GM12878 (cell line): Measurements from ENCODE around the gene SLC35F6.
A peak's percentile ranks its signal among the peaks of the same experiment; 100 is the strongest.

Experiments used
- ASH2L ChIP-seq: fragments of 300-600, 200-600 bp; sonication (generic); IDR thresholded peaks from 2 replicates; pipeline ENCODE4 v1.6.1; 2017; ENCODE audit warnings: low read depth, mild to moderate bottlenecking, borderline replicate concordance
- CHD2 ChIP-seq: IDR thresholded peaks from 2 replicates; pipeline ENCODE4 v1.6.1; 2011; ENCODE audit warnings: low read depth, low read length, improper control_type of control experiment, borderline replicate concordance
- EGR1 ChIP-seq, 2 experiments: IDR thresholded peaks; 1 replicate in 1 of 2; 2 replicates in 1 of 2; pipeline ENCODE4 v1.6.1; 2011 to 2012; ENCODE audit warnings: low read depth in 2 of 2, low read length in 2 of 2, borderline replicate concordance in 1 of 2, mild to moderate bottlenecking in 1 of 2, moderate library complexity in 1 of 2
- EP300 ChIP-seq, 2 experiments: fragments of 150-350 bp in 1 of 2; IDR thresholded peaks; 2 replicates each; pipeline ENCODE4 v1.6.1; 2011 to 2012; ENCODE audit warnings: low read depth in 2 of 2, low read length in 2 of 2, borderline replicate concordance in 1 of 2, improper control_type of control experiment in 1 of 2, inconsistent platforms in 1 of 2; ENCODE audit not compliant: control insufficient read depth in 1 of 2
- POLR2AphosphoS5 ChIP-seq: IDR thresholded peaks from 2 replicates; pipeline ENCODE4 v1.6.1; 2011; ENCODE audit warnings: mild to moderate bottlenecking, low read length, inconsistent platforms
- RCOR1 ChIP-seq: conservative IDR thresholded peaks from 2 replicates; pipeline ENCODE4 v1.6.1; 2012; ENCODE audit warnings: low read depth, low read length, improper control_type of control experiment
- SIN3A ChIP-seq: IDR thresholded peaks from 2 replicates; pipeline ENCODE4 v1.6.1; 2012; ENCODE audit warnings: low read depth, low read length, improper control_type of control experiment
- TCF12 ChIP-seq: IDR thresholded peaks from 2 replicates; pipeline ENCODE4 v1.6.1; 2011; ENCODE audit warnings: low read depth, mild to moderate bottlenecking, low read length
- TCF7 ChIP-seq: IDR thresholded peaks from 2 replicates; pipeline ENCODE4 v1.6.1; 2014; ENCODE audit warnings: antibody characterized with exemption, borderline replicate concordance
- TF ChIP-seq, protein P1 (sequence below): fragments of 450-650 bp; IDR thresholded peaks from 2 replicates; pipeline ENCODE4 v1.6.1; 2016; ENCODE audit warnings: mild to moderate bottlenecking, moderate library complexity, borderline replicate concordance
- TF ChIP-seq, protein P2 (sequence below), 3 experiments: IDR thresholded peaks in 2 of 3; conservative IDR thresholded peaks in 1 of 3; 2 replicates each; pipeline ENCODE4 v1.5.1; 2011; ENCODE audit warnings: low read depth in 3 of 3, low read length in 3 of 3, mild to moderate bottlenecking in 3 of 3, control low read depth in 2 of 3, moderate library complexity in 2 of 3, inconsistent platforms in 1 of 3, mixed read lengths in 1 of 3; ENCODE audit not compliant: control insufficient read depth in 2 of 3, insufficient read depth in 1 of 3; ENCODE audit errors: extremely low read depth in 1 of 3
- TF ChIP-seq, protein P3 (sequence below): IDR thresholded peaks from 2 replicates; pipeline ENCODE4 v1.6.1; 2011; ENCODE audit warnings: low read depth, low read length, improper control_type of control experiment, borderline replicate concordance
- TF ChIP-seq, protein P4 (sequence below): fragments of 450-650 bp; IDR thresholded peaks from 2 replicates; pipeline ENCODE4 v1.6.1; 2014; ENCODE audit warnings: mild to moderate bottlenecking

DNA sequence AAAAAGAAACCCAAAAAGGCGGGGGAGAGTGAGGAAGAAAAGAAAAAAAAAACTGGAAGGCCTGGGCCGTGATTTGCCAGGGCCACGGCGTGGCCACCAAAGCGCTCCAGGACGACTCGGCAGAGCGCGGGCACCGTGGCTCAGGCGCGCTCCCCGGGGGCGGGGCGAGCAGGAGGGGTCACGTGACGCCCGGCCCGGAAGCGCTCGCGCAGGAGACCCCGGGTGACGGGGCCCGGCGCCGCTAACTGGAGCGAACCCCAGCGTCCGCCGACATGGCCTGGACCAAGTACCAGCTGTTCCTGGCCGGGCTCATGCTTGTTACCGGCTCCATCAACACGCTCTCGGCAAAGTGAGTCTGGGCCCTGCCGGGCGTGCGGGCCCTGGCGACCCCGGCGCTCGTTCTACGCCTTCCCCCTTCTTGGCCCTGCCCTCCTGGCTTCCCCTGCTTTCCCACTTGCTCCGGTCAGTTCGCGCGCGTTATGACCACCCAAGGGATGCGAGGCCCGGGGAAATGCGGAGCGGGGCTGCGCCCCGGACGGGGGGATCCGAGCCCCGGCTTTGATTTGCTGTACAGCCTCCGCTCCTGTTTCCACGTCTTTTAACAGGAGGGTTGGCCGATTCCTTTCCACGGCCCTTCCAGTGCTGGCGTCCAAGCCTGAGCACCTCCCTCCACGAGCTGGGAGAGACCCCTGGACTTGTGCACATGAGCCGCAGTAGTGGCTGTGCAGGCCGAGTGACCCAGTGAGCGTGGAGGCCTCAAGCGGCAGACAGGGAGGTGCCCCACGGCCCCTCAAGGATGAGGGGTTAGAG is at the start of gene SLC35F6:
- peak in 1 of 2 experiments; percentile 50; a peak in 1 of 3 replicates for TF ChIP-seq EGR1 (IDR thresholded peaks at IDR 0.05; ENCODE audit: borderline replicate concordance in 1 of 2, low read depth in 2 of 2, low read length in 2 of 2)
- no peak for TF ChIP-seq TCF7
- TF ChIP-seq, protein P1, sequence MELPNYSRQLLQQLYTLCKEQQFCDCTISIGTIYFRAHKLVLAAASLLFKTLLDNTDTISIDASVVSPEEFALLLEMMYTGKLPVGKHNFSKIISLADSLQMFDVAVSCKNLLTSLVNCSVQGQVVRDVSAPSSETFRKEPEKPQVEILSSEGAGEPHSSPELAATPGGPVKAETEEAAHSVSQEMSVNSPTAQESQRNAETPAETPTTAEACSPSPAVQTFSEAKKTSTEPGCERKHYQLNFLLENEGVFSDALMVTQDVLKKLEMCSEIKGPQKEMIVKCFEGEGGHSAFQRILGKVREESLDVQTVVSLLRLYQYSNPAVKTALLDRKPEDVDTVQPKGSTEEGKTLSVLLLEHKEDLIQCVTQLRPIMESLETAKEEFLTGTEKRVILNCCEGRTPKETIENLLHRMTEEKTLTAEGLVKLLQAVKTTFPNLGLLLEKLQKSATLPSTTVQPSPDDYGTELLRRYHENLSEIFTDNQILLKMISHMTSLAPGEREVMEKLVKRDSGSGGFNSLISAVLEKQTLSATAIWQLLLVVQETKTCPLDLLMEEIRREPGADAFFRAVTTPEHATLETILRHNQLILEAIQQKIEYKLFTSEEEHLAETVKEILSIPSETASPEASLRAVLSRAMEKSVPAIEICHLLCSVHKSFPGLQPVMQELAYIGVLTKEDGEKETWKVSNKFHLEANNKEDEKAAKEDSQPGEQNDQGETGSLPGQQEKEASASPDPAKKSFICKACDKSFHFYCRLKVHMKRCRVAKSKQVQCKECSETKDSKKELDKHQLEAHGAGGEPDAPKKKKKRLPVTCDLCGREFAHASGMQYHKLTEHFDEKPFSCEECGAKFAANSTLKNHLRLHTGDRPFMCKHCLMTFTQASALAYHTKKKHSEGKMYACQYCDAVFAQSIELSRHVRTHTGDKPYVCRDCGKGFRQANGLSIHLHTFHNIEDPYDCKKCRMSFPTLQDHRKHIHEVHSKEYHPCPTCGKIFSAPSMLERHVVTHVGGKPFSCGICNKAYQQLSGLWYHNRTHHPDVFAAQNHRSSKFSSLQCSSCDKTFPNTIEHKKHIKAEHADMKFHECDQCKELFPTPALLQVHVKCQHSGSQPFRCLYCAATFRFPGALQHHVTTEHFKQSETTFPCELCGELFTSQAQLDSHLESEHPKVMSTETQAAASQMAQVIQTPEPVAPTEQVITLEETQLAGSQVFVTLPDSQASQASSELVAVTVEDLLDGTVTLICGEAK, result no peak
- no peak for TF ChIP-seq SIN3A
- 0 out of 4 replicates have a peak, but pooled peaks of 1 of the 2 experiments have one; percentile 19 for TF ChIP-seq EP300 (IDR thresholded peaks at IDR 0.05; ENCODE audit: borderline replicate concordance in 1 of 2, control insufficient read depth in 1 of 2, low read depth in 2 of 2, low read length in 2 of 2)
- TF ChIP-seq ASH2L, result no peak
- TF ChIP-seq TCF12, result no peak
- TF ChIP-seq, protein P2, sequence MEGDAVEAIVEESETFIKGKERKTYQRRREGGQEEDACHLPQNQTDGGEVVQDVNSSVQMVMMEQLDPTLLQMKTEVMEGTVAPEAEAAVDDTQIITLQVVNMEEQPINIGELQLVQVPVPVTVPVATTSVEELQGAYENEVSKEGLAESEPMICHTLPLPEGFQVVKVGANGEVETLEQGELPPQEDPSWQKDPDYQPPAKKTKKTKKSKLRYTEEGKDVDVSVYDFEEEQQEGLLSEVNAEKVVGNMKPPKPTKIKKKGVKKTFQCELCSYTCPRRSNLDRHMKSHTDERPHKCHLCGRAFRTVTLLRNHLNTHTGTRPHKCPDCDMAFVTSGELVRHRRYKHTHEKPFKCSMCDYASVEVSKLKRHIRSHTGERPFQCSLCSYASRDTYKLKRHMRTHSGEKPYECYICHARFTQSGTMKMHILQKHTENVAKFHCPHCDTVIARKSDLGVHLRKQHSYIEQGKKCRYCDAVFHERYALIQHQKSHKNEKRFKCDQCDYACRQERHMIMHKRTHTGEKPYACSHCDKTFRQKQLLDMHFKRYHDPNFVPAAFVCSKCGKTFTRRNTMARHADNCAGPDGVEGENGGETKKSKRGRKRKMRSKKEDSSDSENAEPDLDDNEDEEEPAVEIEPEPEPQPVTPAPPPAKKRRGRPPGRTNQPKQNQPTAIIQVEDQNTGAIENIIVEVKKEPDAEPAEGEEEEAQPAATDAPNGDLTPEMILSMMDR (IDR thresholded peaks at IDR 0.05 in 2 of 3, conservative IDR thresholded peaks at IDR 0.05 in 1 of 3; ENCODE audit: control insufficient read depth in 2 of 3, extremely low read depth in 1 of 3, insufficient read depth in 1 of 3, low read depth in 3 of 3, low read length in 3 of 3), result no peak
- peak; percentile 79; the same call in 1 of the 2 replicates for TF ChIP-seq POLR2AphosphoS5
- no peak for TF ChIP-seq RCOR1
- 0 out of 2 replicates have a peak, but pooled peaks have one; percentile 39 for TF ChIP-seq CHD2
- TF ChIP-seq, protein P3, sequence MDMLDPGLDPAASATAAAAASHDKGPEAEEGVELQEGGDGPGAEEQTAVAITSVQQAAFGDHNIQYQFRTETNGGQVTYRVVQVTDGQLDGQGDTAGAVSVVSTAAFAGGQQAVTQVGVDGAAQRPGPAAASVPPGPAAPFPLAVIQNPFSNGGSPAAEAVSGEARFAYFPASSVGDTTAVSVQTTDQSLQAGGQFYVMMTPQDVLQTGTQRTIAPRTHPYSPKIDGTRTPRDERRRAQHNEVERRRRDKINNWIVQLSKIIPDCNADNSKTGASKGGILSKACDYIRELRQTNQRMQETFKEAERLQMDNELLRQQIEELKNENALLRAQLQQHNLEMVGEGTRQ, result peak; percentile 88
- TF ChIP-seq, protein P4, sequence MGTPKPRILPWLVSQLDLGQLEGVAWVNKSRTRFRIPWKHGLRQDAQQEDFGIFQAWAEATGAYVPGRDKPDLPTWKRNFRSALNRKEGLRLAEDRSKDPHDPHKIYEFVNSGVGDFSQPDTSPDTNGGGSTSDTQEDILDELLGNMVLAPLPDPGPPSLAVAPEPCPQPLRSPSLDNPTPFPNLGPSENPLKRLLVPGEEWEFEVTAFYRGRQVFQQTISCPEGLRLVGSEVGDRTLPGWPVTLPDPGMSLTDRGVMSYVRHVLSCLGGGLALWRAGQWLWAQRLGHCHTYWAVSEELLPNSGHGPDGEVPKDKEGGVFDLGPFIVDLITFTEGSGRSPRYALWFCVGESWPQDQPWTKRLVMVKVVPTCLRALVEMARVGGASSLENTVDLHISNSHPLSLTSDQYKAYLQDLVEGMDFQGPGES, result no peak
